COLO668 (cell line): Measurements from ENCODE around the gene SDK1.
"Not testable (repeated sequence)": the region's sequence is repeated elsewhere in the genome, so short reads cannot be mapped to it uniquely, and the experiment has no call there.

ENCODE experiments used
- DNase-seq: peaks from one replicate; lab custom pipeline; 2025; ENCODE audit not compliant: unreplicated experiment; lab: John Stamatoyannopoulos, UW

Gene SDK1

DNA sequence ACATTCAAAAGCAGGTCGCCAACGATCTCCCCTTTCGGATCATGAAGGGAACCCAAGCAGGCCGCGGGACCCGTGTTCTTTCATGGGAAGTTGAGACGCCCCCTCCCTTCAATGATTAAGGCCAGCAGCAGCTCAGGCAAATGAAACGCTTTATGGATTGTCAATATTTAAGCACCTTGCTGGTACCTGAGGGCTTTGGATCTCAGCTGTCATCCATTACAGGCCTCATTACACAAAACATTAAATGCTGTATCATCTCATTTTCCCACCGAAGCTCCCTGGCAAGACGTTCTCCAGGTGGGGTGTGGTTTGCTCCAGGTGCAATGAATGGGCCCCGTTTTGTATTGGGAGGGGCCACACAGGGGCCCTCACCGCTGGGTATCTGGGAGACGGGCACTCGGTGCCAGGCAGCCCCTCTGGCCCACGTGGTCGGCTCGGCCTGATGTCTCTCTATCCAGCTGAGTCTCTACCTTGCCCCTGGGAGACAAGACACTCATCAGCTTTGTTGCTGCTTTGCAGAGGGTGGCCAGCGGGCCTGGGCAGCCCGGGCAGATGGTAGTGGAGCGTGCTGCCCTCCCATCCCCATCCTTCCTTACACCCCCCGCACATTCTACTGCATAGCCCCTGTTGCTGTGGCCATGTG, 925.0 kb downstream of the SDK1 start:
- peak; percentile 37 for DNase-seq

DNA sequence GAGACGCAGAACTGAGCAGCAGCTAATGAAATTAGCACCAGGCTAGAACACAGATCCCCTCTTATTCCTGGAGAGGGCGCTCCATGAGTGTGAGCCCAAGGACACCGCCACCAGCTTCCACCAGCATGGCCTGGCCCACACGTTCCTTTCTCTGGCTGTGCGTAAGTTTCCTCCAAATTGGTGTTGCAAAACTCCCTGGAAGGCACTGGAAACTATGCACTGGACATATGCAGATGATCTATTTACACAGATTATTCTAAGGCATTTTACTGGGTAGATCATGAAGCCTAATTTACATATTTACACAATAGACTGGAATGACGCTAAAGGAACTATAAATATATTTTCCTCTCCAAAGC, 925.5 kb downstream of the SDK1 start:
- DNase-seq = no peak

DNA sequence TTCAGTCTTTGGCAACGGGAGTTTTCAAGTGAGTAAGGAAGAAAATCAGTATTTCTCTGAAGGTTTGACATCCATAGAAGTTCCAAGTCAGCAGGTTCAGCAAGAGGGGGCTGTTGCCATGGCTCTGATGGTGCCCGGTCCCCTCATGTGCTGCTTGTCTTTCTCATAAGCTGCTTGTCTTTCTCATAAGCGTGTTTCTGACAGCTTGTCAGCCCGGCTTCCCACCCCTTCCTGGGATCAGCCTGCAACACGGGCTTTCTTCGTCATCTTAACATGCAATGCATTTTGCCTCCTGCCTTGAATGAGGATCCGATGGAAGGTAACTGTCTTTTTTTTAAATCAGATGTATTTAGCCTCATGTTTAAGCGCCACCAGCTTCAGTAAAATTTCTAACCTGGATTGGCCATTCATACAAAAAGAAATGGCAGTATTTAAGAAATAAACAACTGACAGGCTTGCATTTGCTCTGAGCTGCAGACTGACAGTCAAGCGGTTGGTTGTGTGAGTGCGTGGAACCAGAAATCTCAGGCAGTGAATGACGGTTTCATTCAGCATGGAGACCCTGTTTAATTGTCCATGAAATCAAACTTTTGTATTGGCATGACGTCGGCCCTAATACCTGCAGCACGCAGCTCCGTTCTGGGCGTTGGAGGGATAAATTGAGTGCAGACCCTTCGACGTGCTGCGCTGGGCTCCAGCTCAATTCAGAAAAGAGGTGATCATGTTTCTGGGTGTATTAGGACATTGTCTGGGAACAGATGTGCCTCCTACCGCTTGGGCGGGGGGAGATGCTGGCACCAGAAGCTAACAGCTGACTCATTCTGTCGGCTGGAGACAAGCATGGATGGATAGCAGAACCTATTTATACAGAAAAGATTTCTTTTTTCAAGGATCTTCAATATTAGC, 926.3 kb downstream of the SDK1 start:
- DNase-seq = no peak

DNA sequence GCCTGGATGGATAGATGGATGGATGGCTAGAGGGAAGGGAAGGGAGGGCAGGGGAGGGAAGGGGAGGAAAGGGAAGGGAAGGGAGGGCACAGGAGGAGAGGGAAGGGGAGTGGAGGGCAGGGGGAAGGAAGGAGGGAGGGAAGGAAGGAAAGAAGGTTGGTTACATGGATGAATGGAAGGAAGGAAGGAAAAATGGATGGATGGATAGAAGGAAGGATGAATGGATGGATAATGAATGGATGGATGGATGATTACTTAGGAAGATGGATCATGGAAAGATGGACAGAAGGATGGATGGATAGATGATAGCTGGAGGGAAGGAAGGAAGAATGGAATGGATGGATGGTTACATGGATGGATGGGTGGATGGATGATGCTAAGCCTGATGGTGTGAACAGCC, 929.3 kb downstream of the SDK1 start:
- DNase-seq = no peak

GRCh38 chr7:4233146-4233545, 932.1 kb downstream of the SDK1 start:
- no peak for DNase-seq

DNA sequence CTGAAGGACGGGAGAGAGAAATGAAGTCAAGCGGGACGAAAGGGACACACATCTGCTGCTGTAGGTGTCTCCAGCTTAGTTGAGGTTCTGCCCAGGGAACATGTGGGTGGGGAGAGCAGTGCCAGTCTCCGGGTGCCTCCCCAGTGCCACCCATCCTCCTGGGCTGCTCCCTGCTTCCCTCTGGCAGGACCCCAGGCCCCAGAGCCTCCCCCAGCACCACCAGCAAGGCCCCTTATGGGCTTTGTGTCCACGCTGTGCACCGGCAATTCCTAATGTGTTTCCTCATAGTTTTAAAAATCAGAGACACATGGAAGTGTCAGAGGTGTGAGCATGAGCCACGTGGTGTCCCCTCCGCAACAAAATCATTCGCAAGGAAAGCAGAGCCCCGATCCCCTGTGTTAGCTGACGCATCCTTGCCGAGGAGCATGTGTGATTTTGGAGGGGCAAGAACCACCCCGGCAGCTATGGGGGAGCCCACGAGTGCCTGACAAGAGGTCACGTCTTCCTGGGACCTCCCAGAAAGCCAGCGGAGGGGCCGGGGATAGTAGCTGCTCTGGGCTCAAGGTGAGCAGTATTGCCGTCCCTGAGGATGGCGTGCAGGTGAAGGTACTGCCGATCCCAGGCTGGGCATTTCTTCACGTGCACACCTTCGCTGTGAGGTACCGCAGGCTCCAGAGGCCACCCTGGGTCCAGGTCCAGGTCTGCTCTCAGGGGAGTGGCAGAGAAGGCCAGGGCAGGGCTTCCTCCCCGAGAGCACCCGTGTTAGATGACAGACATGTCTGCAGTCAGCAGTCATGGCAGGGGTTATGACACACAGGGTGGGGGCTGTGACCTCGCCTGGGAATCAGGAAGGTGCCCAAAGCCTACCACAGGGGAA, 932.8 kb downstream of the SDK1 start:
- DNase-seq = no peak

- DNase-seq = no peak
These were observed 933.4 kb downstream of the SDK1 start for GRCh38 chr7:4234498-4234855.

DNA sequence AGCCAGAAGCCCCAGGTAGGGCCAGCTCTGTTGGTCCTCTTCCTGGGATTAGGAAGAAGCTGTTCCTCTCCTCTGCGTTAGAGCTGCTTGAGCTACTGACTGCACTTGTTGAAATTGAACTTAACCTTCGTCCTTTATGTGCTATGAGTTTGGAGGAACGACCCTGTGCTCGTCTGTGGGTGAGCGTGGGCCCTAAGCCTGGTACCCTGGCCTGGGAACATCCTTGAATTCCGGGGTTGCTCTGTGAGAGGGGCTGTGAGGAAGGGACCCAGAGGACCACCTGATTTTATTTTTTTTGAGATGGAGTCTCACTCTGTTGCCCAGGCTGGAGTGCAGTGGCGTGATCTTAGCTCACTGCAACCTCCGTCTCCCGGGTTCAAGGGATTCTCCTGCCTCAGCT, 933.8 kb downstream of the SDK1 start:
- no peak for DNase-seq

GRCh38 chr7:4235596-4235995, 934.5 kb downstream of the SDK1 start:
- DNase-seq = peak; percentile 22

GRCh38 chr7:4236389-4236788, 935.3 kb downstream of the SDK1 start:
- no peak for DNase-seq

DNA sequence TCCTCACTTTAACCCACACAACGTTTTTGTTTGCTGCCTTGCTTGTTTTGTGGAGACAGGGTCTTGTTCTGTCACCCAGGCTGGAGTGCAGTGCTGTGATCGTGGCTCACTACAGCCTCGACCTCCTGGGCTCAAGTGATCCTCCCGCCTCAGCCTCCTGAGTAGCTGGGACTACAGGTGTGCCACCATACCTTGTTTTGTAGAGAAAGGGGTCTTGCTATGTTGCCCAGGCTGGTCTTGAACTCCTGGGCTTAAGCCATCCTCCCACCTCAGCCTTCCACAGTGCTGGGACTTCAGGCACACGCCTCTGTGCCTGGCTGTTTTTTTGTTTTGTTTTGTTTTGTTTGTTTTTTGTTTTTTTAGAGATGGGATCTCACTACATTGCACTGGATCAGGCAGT, 935.8 kb downstream of the SDK1 start:
- not testable (repeated sequence) for DNase-seq

GRCh38 chr7:4237296-4238235, 936.5 kb downstream of the SDK1 start:
- DNase-seq = no peak

DNA sequence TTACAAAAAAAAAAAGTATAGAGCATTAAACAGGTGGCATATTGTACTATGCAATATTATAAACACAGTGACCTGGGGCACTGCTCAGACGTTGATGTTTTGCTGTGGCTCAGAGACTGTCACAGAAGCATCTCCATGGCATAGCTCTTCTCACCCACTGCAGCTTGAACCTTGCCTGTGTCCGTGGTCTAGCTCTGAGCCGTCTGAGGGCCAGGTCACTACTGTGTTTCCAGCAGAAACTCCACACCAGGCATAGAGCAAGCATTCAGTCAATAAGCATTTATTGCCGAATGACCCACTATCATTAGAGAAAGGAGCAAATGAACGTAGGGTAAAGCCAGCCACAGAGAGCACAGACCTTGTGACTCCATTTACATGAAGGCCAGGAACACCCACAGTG, 937.8 kb downstream of the SDK1 start:
- DNase-seq = no peak

GRCh38 chr7:4240042-4240441, 939.0 kb downstream of the SDK1 start:
- no peak for DNase-seq

GRCh38 chr7:4240520-4241303, 939.7 kb downstream of the SDK1 start:
- DNase-seq = no peak

GRCh38 chr7:4241304-4241612, 940.2 kb downstream of the SDK1 start:
- no peak for DNase-seq

- DNase-seq = no peak
These were observed 940.7 kb downstream of the SDK1 start for GRCh38 chr7:4241791-4242190.

DNA sequence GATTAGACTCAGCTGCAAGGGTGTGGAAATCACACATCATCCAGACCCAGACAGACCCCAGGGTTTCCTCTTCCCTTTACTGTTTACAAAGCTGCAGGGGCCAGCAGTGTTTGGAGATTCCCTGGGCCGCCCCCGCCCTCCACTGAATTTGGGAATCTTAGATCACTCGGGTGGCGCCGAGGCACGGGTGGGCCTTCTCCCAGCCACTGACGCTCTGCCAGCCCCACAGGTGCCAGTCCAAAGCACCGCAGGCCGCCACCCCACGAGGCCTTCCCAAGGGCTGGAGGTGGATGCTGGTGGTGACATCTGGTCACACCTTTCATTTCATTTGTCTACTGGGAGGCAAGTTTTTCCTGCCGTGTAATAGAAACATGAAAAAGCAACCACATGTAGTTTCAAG, 941.7 kb downstream of the SDK1 start:
- no peak for DNase-seq

DNA sequence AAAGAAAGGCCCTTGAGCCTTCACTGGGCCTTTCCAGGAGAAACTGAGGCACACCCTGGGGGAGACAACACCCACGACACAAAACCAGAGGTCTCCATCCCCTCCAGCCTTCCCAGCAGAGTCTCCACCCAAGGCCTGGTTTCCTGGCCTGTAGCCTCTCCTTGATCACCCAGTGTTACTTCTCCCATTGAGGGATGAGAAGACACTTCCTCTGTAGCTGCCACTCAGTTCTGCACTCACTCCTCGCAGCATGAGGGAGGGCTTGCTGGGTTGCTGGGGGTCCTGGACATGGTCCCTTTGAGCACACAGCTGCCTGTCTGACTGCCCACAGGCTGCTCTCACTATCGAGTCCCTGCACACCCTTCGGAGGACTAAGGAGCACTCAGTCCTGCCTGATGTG, 943.0 kb downstream of the SDK1 start:
- DNase-seq = no peak

DNA sequence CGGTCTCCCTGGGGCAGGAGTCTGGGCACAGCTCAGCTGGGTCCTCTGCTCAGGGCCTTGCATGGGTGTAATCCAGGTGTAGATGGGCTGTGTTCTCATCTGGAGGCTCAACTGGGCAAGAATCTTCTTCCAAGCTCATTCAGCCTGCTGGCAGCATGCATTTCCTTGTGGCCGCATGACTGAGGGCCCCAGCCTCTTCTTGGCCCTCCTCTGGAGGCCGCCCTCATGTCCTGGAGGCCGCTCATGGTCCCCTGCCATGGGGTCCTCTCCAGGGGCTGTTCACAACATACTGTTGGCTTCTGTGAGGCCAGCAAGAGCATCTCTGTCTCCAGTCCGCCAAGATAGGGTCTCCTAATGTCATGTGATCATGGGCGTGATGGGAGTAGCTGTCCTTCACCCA, 943.6 kb downstream of the SDK1 start:
- no peak for DNase-seq
